ENCODE data around the gene PLEKHH3. TPM values are rescaled to one million over a fixed set of nuclear protein-coding genes. Genes with fewer than 3 reads are reported as not detected.
A peak's percentile ranks its signal among the peaks of the same experiment; 100 is the strongest.

PLEKHH3 gene, protein sequence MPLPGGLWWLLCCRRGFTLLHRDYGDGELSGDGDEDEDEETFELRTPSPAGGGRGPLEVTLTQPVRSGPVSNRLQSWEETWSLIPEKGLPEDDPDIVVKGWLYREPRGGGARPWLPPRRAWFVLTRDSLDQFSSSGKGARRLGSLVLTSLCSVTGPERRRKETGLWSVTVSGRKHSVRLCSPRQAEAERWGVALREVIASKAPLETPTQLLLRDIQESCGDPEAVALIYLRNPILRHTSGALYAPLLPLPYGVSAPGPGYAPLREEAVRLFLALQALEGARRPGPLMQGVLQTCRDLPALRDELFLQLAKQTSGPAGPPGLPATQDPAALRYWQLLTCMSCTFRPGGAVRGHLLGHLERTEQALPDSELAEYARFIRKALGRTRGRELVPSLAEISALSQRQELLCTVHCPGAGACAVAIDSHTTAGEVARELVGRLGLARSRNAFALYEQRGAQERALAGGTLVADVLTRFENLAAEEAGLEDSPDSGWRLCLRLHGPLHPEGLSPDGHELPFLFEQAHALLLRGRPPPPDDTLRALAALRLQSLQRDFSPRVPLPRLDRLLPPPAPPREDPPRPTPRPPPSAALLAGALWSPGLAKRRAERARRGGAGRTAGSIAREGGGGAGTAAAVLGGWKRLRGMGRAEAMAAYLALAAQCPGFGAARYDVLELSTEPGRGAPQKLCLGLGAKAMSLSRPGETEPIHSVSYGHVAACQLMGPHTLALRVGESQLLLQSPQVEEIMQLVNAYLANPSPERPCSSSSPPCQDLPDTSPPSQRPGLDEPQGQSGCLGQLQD
- 1.1 TPM for polyA plus RNA-seq

DNA sequence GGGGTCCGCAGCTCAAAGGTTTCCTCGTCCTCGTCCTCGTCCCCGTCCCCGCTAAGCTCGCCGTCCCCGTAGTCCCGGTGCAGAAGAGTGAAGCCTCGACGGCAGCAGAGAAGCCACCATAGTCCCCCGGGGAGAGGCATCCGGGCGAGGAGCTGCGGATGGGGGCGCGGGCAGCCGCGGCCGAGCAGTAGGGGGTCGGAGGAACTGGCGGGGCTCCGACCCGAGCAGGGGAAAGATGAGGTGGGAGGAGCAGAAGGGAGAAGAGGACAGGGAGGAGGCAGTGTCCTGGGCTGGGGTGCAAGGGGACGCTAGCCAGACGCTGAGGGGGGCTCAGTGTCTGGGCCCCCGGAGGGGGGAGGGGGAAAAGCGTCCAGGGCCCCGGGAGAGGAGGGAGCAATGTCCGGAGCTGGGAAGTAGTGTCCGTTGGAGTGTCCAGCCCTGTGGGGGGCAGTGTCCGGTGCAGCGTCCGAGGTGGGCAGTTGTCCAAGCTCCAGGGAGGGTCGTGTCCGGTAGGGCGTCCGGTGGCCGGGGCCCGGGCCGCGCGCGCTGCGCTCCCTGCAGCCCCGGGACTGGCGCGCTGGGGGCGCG lies at the start of gene PLEKHH3:
Gene PLEKHH3 (minus strand): TSS at position 571 of the 588 bp plus-strand sequence. CDS start 431 bp downstream, at position 140.
- Mint-ChIP-seq H3K27me3 (peaks cover 22% of the 10 kb centered on the region), H3K36me3 (no peaks in the 10 kb centered on the region), H3K27ac (peak within 1 kb of the TSS; percentile 78 to 96 (median 93)), H3K4me3 (peak within 1 kb of the TSS; percentile 85 to 97 (median 96)), H3K4me1 (peaks cover 31 to 34% (median 32%) of the 10 kb centered on the region in 3 donors), H3K9me3 (no peaks in the 10 kb centered on the region)

- H3K27me3 Mint-ChIP-seq, result no peaks in the 10 kb centered on the region
Observed at GRCh38 chr17:42725143-42725542, 48.3 kb upstream of the PLEKHH3 start.

GRCh38 chr17:42723636-42724035 lies 46.8 kb upstream of the PLEKHH3 start:
- H3K27ac Mint-ChIP-seq, result peak overlapping the region in 1 of 3 donors; percentile 41
- peaks cover 0 to 1% (median 0%) of the 10 kb centered on the region in 3 donors for H3K4me1 Mint-ChIP-seq
- H3K27me3 Mint-ChIP-seq, result no peaks in the 10 kb centered on the region
- no peak overlapping the region for H3K4me3 Mint-ChIP-seq
- H3K9me3 Mint-ChIP-seq, result no peaks in the 10 kb centered on the region
- peaks cover 3% of the 10 kb centered on the region for H3K36me3 Mint-ChIP-seq

More at GRCh38 chr17:42725143-42725542, 48.3 kb upstream of the PLEKHH3 start:
- Mint-ChIP-seq H3K4me3 (no peak overlapping the region), H3K36me3 (peaks cover 3% of the 10 kb centered on the region), H3K27ac (no peak overlapping the region), H3K4me1 (peaks cover 0 to 1% (median 0%) of the 10 kb centered on the region in 3 donors), H3K9me3 (no peaks in the 10 kb centered on the region)

DNA sequence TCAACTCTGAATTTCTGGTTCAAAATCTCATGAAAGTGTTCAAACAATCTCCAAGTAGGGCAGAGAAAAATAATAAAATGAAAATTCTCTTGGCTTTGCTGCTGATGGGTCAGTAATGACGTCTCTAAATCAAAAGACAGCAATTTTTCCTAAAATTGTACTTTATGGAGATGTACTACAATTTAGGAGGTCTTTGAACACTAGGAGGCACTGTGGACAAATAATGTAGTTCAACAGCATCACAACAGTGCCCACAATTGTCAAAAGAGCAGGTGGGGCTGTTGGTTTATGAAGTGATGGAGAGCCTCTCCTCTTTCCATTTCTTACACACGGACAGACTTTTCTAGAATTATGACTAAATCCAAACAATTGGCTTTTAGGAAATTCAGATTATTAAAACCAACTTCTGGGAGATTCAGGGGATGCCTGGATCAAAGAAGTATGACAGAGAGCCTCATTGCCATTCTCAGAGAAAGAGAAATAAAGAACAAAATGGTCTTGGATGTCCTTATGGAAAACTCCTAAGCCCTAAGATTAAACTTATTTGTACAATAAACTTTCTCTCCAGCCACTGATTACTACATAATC lies 44.3 kb upstream of the PLEKHH3 start:
- Mint-ChIP-seq H3K36me3 (peaks cover 6% of the 10 kb centered on the region), H3K4me1 (peaks cover 0 to 1% (median 0%) of the 10 kb centered on the region in 3 donors), H3K9me3 (no peaks in the 10 kb centered on the region), H3K27me3 (no peaks in the 10 kb centered on the region), H3K27ac (no peak overlapping the region), H3K4me3 (no peak overlapping the region)

DNA sequence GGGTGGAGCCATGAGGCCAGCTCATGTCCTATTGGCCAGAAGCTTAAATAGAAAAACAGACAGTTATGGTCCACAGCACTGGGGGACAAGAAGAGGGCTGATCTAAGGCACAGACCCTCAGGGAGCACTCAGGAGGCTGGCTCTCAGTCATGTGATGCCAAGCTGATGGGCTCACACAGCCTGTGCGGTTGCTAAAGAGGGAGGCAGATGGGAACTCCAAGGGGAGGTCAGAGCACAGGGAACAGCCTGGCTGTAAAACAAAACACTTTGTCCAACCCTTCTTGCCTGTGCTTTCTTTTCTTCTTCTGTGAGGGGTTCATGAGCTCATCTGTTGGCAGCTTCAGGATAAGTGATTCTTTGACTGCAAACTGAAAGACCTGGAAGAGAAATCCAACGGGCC lies 32.8 kb upstream of the PLEKHH3 start:
- Mint-ChIP-seq H3K36me3 (peaks cover 15% of the 10 kb centered on the region), H3K27ac (peak overlapping the region in 2 of 3 donors; percentile 16 to 87), H3K4me3 (no peak overlapping the region), H3K4me1 (peaks cover 11 to 19% (median 16%) of the 10 kb centered on the region in 3 donors), H3K27me3 (no peaks in the 10 kb centered on the region), H3K9me3 (no peaks in the 10 kb centered on the region)

- Mint-ChIP-seq H3K4me1 (peaks cover 13 to 25% (median 21%) of the 10 kb centered on the region in 3 donors), H3K36me3 (peaks cover 18% of the 10 kb centered on the region), H3K27ac (no peak overlapping the region), H3K27me3 (no peaks in the 10 kb centered on the region), H3K4me3 (no peak overlapping the region), H3K9me3 (no peaks in the 10 kb centered on the region)
Observed at GRCh38 chr17:42708588-42708987, 31.8 kb upstream of the PLEKHH3 start.

- Mint-ChIP-seq H3K36me3 (peaks cover 19% of the 10 kb centered on the region), H3K4me3 (peak overlapping the region in 2 of 4 donors; percentile 34 to 79), H3K4me1 (peaks cover 21 to 36% (median 27%) of the 10 kb centered on the region in 3 donors), H3K27me3 (no peaks in the 10 kb centered on the region), H3K9me3 (no peaks in the 10 kb centered on the region), H3K27ac (peak overlapping the region; percentile 4 to 87 (median 18))
Observed at GRCh38 chr17:42706732-42707131, 29.9 kb upstream of the PLEKHH3 start.

- Mint-ChIP-seq H3K27ac (peak overlapping the region; percentile 52 to 90 (median 69)), H3K9me3 (no peaks in the 10 kb centered on the region), H3K4me1 (peaks cover 21 to 36% (median 27%) of the 10 kb centered on the region in 3 donors), H3K36me3 (peaks cover 18% of the 10 kb centered on the region), H3K27me3 (no peaks in the 10 kb centered on the region), H3K4me3 (peak overlapping the region; percentile 28 to 86 (median 45))
Observed at GRCh38 chr17:42704837-42705494, 28.2 kb upstream of the PLEKHH3 start.

GRCh38 chr17:42704490-42704836 lies 27.7 kb upstream of the PLEKHH3 start:
- Mint-ChIP-seq H3K36me3 (peaks cover 18% of the 10 kb centered on the region), H3K27ac (peak overlapping the region; percentile 52 to 90 (median 69)), H3K4me1 (peaks cover 21 to 36% (median 27%) of the 10 kb centered on the region in 3 donors), H3K27me3 (no peaks in the 10 kb centered on the region), H3K4me3 (peak overlapping the region; percentile 28 to 86 (median 45)), H3K9me3 (no peaks in the 10 kb centered on the region)

GRCh38 chr17:42702446-42702845 lies 25.7 kb upstream of the PLEKHH3 start:
- Mint-ChIP-seq H3K4me3 (peak overlapping the region in 1 of 4 donors; percentile 85), H3K27ac (peak overlapping the region; percentile 14 to 71 (median 39)), H3K9me3 (no peaks in the 10 kb centered on the region), H3K36me3 (peaks cover 11% of the 10 kb centered on the region), H3K27me3 (no peaks in the 10 kb centered on the region), H3K4me1 (peaks cover 21 to 32% (median 28%) of the 10 kb centered on the region in 3 donors)

- H3K9me3 Mint-ChIP-seq, result no peaks in the 10 kb centered on the region
- H3K36me3 Mint-ChIP-seq, result peaks cover 8% of the 10 kb centered on the region
- peak overlapping the region in 1 of 3 donors; percentile 10 for H3K27ac Mint-ChIP-seq
- peaks cover 15 to 26% (median 21%) of the 10 kb centered on the region in 3 donors for H3K4me1 Mint-ChIP-seq
- no peaks in the 10 kb centered on the region for H3K27me3 Mint-ChIP-seq
- H3K4me3 Mint-ChIP-seq, result peak overlapping the region in 2 of 4 donors; percentile 25 to 45
Observed at GRCh38 chr17:42700586-42701289, 23.9 kb upstream of the PLEKHH3 start.

DNA sequence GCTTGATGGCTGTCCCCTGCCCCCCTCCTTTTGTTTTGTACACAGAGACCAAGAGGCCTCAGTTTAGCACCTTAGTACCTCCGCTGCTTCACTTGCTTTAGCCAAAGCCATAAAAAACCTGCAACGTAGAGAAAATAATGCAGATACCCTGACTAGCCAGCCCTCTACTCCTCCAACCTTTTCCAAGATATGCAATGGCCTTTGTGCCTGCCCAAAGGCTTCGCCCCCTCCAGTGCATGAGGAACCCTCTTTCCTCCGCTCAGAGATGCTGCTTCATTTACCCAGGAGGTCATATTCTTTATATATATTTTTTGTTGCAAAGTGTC lies 22.6 kb upstream of the PLEKHH3 start:
- H3K27ac Mint-ChIP-seq, result peak overlapping the region in 2 of 3 donors; percentile 39 to 73
- H3K36me3 Mint-ChIP-seq, result peaks cover 7% of the 10 kb centered on the region
- no peak overlapping the region for H3K4me3 Mint-ChIP-seq
- H3K9me3 Mint-ChIP-seq, result no peaks in the 10 kb centered on the region
- H3K27me3 Mint-ChIP-seq, result no peaks in the 10 kb centered on the region
- peaks cover 8 to 15% (median 15%) of the 10 kb centered on the region in 3 donors for H3K4me1 Mint-ChIP-seq

- Mint-ChIP-seq H3K27me3 (no peaks in the 10 kb centered on the region), H3K4me1 (peaks cover 8 to 14% (median 14%) of the 10 kb centered on the region in 3 donors), H3K4me3 (no peak overlapping the region), H3K27ac (peak overlapping the region in 1 of 3 donors; percentile 39), H3K9me3 (no peaks in the 10 kb centered on the region), H3K36me3 (peaks cover 5% of the 10 kb centered on the region)
Observed at GRCh38 chr17:42698736-42699414, 22.1 kb upstream of the PLEKHH3 start.
